ENCODE data around the gene SLC25A42. TPM values are rescaled to one million over a fixed set of nuclear protein-coding genes. Genes with fewer than 3 reads are reported as not detected.

Gene SLC25A42
- total RNA-seq, 4 donors from 2014 or later: 12.3 to 85.3 (median 37.1) TPM

- Histone ChIP-seq H3K9me3 (no peaks in the 10 kb centered on the region), H3K36me3 (peaks cover 0 to 31% of the 10 kb centered on the region in 2 donors)
- intact Hi-C loops (cut with DNase I; ENCODE audit: low total_unique reads): loop anchor here (1.0 to 10.0 kb wide), 3 partner anchors 107 to 138 kb away; partner anchors contain the start of genes CERS1, COPE and DDX49
Measured at GRCh38 chr19:19032420-19033175, 31.2 kb upstream of the SLC25A42 start.

GRCh38 chr19:19033176-19033425, 30.7 kb upstream of the SLC25A42 start:
- Histone ChIP-seq H3K4me3 (peak overlapping the region; percentile 69 to 96 (median 73)), H3K27ac (peak overlapping the region; percentile 89 to 100 (median 94)), H3K4me1 (peaks cover 22 to 40% of the 10 kb centered on the region in 2 donors), H3K36me3 (peaks cover 0 to 26% of the 10 kb centered on the region in 2 donors), H3K9me3 (no peaks in the 10 kb centered on the region), H3K27me3 (no peaks in the 10 kb centered on the region)
- ATAC-seq (peak; percentile 35 to 43), DNase-seq (no peak)
- in situ Hi-C loops (cut with MboI; ENCODE audit: low sequenced_read_pairs in 4 of 4): no loop called here
- TF ChIP-seq CTCF (IDR thresholded peaks at IDR 0.05 in 4 of 5, conservative IDR thresholded peaks at IDR 0.05 in 1 of 5) (no peak), POLR2A (IDR thresholded peaks at IDR 0.05) (no peak)
- intact Hi-C loops (cut with DNase I; ENCODE audit: low total_unique reads): loop anchor here (1.0 to 10.0 kb wide), 2 partner anchors 114 to 138 kb away; partner anchors contain the start of genes CERS1, COPE and DDX49

More at GRCh38 chr19:19032420-19033175, 31.2 kb upstream of the SLC25A42 start:
- H3K27me3 ChIP-seq: no peaks in the 10 kb centered on the region
- peak overlapping the region; percentile 89 to 100 (median 94) for H3K27ac ChIP-seq
- peak overlapping the region; percentile 69 to 96 (median 73) for H3K4me3 ChIP-seq
- DNase-seq (peak; percentile 82 to 89), ATAC-seq (peak; percentile 71 to 72)
- H3K4me1 ChIP-seq: peaks cover 22 to 40% of the 10 kb centered on the region in 2 donors
- in situ Hi-C loops (cut with MboI; ENCODE audit: low sequenced_read_pairs in 4 of 4): no loop called here
- TF ChIP-seq CTCF (IDR thresholded peaks at IDR 0.05 in 4 of 5, conservative IDR thresholded peaks at IDR 0.05 in 1 of 5): no peak
- no peak for TF ChIP-seq POLR2A (IDR thresholded peaks at IDR 0.05)

GRCh38 chr19:19033426-19034203, 30.2 kb upstream of the SLC25A42 start, which contains the start of the genes ARMC6 and SUGP2:
TSS of gene ARMC6 (plus strand) at chr19:19033603. CDS start at chr19:19034210, 607 bp downstream.
TSS of gene SUGP2 (minus strand) at chr19:19033517. CDS start at chr19:19031071, 2,446 bp downstream.
- peaks cover 22 to 40% of the 10 kb centered on the region in 2 donors for H3K4me1 ChIP-seq
- peaks cover 0 to 21% of the 10 kb centered on the region in 2 donors for H3K36me3 ChIP-seq

More at GRCh38 chr19:19033426-19034203, 30.2 kb upstream of the SLC25A42 start, which contains the start of the genes ARMC6 and SUGP2:
- Histone ChIP-seq H3K9me3 (no peaks in the 10 kb centered on the region), H3K27me3 (no peaks in the 10 kb centered on the region), H3K4me3 (peak within 1 kb of the TSS; percentile 69 to 96 (median 73)), H3K27ac (peak within 1 kb of the TSS; percentile 89 to 100 (median 94))
- in situ Hi-C loops (cut with MboI; ENCODE audit: low sequenced_read_pairs in 4 of 4): no loop called here
- ATAC-seq (peak; percentile 88 to 91), DNase-seq (peak; percentile 62 to 80)
- peak; percentile 80 to 83 for TF ChIP-seq POLR2A (IDR thresholded peaks at IDR 0.05)
- TF ChIP-seq CTCF (IDR thresholded peaks at IDR 0.05 in 4 of 5, conservative IDR thresholded peaks at IDR 0.05 in 1 of 5): peak in 3 of 5 experiments; percentile 19 to 46 (median 39)
- intact Hi-C loops (cut with DNase I; ENCODE audit: low total_unique reads): loop anchor here (1.0 to 10.0 kb wide), 2 partner anchors 114 to 139 kb away; partner anchors contain the start of genes CERS1, COPE and DDX49
